GM19372 (cell line): Measurements from ENCODE around the gene S100A2.
"Not testable (repeated sequence)": the region's sequence is repeated elsewhere in the genome, so short reads cannot be mapped to it uniquely, and the experiment has no call there.

Source experiments
- ATAC-seq: cut with Tn5 transposase; IDR thresholded peaks from one replicate; pipeline ENCODE4 v1.9.1; 2021; ENCODE audit warnings: mild to moderate bottlenecking, low read depth, moderate library complexity; ENCODE audit not compliant: unreplicated experiment

The S100A2 gene

DNA sequence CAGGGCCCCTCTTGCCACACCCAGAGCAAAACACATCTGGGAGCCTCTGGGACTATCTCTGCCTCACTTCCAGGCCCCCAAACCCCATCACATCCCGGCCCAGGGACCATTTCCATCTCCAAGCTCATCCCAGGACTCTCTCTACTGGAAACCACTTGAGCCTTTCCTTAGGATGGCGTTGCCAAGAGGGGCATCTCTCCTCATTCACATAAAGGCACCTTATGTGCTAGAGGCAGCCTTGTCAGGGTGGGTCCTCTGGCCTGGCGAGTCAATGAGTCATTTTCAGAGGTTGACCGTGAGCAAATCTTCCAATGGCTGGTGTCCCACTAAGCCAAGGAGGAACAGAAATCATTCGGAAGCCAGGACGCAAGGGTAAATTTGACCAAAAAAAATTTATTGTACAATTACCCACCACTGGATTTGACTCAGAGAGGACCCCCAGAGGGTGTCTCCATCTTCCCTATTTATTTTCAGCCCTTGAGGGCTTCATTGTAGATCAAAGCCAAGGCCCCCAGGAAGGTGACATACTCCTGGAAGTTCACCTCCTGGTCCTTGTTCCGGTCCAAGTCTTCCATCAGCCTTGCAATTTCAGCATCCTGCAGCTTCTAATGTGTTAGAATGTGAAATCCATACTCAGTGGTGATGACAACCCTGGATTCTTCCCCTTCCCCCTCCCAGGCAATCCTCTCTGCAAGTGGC, 31.3 kb downstream of the S100A2 start:
- no peak for ATAC-seq

GRCh38 chr1:153533689-153534201, 31.9 kb downstream of the S100A2 start:
- ATAC-seq, result no peak

DNA sequence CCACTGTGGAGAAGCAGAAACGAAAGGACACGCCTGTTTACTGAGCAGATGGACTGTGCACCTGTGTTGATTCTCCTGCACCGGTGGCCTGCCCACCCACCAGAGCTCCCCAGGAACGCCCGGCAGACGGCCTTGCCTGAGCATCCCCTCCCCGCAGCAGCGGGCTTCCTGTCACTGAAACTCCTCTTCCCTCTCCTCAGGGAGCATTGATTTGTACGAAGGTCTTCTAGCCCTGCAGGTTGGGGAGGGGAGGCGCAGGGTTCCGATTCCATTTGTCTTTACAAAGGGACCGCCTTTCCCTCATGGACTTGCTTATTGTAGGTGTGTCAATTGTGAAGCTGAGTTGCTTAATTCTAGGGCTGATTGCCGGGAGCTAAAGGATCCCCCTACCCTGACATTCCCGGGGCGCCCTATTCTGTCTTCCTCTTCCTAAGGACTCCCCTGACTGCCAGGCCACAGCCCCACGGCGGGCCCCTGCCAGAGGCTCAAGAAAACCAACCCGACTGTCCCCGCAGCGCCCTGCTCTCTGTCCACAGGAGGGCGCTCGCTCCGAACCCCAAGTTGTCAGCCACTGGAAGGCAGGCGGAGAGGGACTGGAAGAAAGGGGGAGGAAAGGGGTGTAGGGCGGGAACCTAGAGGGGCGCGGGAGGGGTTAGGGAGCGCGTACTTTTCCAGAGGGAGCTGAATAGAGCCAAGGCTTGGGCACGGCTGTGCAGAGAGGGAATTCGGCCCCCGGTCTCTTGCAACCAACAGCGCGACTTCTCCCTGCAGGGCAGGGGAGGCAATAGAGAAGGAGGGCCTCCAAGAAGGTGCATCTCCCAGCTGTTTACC, 32.7 kb downstream of the S100A2 start:
- ATAC-seq, result no peak

- ATAC-seq, result no peak
Measured at GRCh38 chr1:153532181-153532580, 33.5 kb downstream of the S100A2 start.

- ATAC-seq, result no peak
Measured at GRCh38 chr1:153531638-153532037, 34.0 kb downstream of the S100A2 start.

DNA sequence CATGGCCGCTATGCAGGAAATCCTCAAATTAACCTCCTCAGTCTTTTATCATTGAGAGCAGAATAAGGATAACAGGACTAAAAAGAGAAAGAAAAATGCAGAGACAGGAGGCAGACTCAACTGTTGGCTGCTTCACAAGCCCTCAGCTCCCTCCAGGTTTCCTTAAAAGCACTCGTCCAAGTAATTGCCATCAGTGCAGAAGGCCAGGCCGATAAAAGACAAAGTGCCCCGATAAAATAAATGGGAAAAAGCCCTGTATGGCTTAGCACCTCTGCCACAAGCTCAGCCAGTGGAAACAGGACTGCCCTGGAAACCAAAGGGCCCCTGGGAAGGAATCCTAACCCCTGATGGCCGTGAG, 38.0 kb downstream of the S100A2 start:
- no peak for ATAC-seq

GRCh38 chr1:153527023-153527682, 38.5 kb downstream of the S100A2 start:
- ATAC-seq, result no peak

DNA sequence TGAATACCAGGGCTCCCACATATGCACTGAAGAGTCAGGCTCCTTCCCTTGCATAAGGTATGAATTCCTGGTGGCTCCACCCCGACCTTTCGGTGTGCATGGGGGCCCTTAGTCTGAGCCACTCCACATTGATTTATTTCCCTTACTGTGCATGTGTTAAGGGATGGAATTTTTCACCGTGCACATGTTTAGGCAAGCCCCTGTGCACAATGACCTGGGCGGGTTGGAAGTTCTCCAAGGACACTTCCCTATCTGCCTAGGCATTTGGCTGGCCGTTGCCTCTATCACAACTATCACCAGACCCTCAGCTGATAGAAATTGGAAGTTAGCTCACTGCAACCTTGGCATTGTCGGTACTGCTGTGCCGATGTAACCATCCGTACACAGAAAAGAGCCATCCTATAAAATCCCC, 39.5 kb downstream of the S100A2 start:
- ATAC-seq, result no peak

- ATAC-seq, result no peak
Measured at GRCh38 chr1:153525088-153525728, 40.4 kb downstream of the S100A2 start.

DNA sequence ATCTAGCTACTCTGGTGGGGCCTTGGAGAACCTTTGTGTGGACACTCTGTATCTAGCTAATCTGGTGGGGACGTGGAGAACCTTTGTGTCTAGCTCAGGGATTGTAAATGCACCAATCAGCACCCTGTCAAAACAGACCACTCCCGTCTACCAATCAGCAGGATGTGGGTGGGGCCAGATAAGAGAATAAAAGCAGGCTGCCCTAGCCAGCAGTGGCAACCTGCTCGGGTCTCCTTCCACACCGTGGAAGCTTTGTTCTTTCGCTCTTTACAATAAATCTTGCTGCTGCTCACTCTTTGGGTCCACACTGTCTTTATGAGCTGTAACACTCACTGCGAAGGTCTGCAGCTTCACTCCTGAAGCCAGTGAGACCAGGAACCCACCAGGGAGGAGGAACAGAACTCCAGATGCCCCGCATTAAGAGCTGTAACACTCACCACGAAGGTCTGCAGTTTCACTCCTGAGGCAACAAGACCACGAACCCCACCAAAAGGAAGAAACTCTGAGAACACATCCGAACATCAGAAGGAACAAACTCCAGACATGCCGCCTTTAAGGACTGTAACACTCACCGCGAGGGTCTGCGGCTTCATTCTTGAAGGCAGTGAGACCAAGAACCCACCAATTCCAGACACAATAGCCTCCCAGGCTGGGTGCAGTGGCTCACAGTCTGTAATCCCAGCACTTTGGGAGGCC, 43.1 kb downstream of the S100A2 start:
- not testable (repeated sequence) for ATAC-seq

GRCh38 chr1:153521808-153522207, 43.8 kb downstream of the S100A2 start:
- not testable (repeated sequence) for ATAC-seq

DNA sequence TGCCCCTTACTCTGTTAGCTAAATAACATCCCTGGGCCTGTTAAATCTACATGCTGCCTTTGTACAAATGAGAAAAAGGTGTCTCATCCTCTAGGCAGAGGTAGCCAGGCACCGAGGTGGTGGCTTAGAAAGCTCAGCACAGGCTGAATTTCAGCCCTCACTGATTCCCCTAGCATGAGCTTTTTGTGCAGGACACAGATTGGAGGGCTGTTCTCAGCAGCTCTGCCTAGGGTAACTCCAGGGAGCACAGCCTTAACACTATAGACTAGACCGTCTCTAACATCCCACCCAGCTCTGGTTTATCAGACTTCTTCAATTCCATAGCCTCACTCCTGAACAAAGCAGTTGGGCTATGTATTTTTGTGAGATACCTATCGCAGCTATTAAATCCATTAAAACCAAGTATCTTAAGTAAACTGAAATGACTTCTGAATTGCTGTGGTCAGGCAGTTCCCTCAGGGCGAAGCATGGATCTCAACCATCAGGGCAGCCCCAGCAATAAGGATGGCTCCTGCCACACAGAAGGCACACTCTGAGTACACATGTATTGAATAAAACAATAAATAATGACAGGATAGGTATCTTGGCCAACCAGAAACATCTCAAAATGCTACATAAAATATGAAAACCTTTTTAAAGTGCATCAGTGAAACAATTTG, 44.7 kb downstream of the S100A2 start:
- no peak for ATAC-seq

DNA sequence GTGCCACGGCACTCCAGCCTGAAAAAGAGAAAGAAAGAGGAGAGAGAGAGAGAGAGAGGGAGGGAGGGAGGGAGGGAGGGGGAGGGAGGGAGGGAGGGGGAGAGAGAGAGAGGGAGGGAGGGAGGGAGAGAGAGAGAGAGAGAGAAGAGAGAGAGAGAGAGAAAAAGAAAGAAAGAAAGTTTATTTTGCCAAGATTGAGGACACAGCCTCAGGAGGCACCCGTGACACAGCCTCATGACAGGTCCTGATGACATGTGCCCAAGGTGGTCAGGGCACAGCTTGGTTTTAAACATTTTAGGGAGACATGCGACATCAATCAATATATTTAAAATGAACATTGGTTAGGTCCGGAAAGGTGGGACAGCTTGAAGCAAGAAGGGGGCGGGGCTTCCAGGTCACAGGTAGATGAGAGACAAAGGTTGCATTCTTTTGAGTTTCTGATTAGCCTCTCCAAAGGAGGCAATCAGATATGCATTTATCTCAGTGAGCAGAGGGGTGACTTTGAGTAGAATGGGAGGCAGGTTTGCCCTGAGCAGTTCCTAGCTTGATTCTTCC, 45.4 kb downstream of the S100A2 start:
- ATAC-seq, result not testable (repeated sequence)

DNA sequence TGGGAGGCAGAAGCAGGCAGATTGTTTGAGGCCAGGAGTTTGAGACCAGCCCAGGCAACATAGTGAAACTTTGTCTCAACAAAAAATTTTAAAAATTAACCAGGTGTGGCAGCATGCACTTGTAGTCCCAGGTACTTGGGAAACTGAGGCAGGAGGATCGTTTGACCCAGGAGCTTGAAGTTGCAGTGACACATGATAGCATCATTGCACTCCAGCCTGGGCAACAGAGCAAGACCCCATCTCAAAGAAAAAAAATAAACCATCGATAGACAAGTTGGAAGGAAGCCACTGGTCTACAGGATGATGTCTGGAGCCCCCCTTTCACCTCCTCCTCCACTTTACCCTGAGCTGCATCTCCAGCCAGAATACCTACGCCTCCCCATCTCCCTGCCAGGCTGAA, 46.4 kb downstream of the S100A2 start:
- no peak for ATAC-seq

- ATAC-seq, result no peak
Measured at GRCh38 chr1:153515504-153516394, 49.9 kb downstream of the S100A2 start.

GRCh38 chr1:153513666-153514065, 52.0 kb downstream of the S100A2 start:
- ATAC-seq, result no peak

DNA sequence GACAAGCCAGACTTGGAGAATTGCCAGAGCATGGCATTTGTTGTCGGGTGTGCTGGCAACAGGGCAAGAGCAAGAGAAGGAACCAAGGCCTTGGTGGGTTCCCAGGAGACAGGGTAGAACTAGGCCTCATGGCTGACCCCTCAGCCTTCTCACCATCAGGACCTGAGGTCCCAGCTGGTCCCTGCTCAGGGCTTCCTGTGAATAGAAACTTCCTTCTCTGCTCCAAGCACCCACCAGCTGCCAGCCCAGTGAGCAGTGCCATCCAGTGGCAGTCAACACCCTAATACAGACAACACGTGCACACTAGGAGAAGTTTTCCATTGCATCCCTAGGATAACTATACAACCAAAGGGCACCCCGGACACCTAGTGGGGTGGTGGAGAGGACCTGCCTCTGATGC, 52.6 kb downstream of the S100A2 start:
- no peak for ATAC-seq
